H4 (cell line): ENCODE measurements around the gene BANF2. TPM values are rescaled to one million over a fixed set of nuclear protein-coding genes. Genes with fewer than 3 reads are reported as not detected.

Experiments
- DNase-seq: peaks from one replicate; pipeline ENCODE4 v3.0.0-alpha.2; 2015; ENCODE audit warnings: low spot score
- total RNA-seq: library from RNA; depleted of rRNA; stranded (reverse); fragments of >200 nt; shearing (Covaris generic); gene quantifications from 2 replicates; pipeline ENCODE4 v1.2.3, GENCODE V29; 2014

Gene BANF2
- total RNA-seq, 1 experiment from 2014 or later, result not detected

GRCh38 chr20:17735959-17736621, 36.3 kb downstream of the BANF2 start:
- DNase-seq, result no peak

- no peak for DNase-seq
These were observed 38.4 kb downstream of the BANF2 start for GRCh38 chr20:17738154-17738553.

GRCh38 chr20:17741220-17741619, 41.5 kb downstream of the BANF2 start:
- DNase-seq, result no peak

GRCh38 chr20:17742731-17743130, 43.0 kb downstream of the BANF2 start:
- DNase-seq, result no peak

GRCh38 chr20:17743677-17744076, 43.9 kb downstream of the BANF2 start:
- no peak for DNase-seq

- DNase-seq, result peak; percentile 60
These were observed 47.7 kb downstream of the BANF2 start for GRCh38 chr20:17747431-17747846.

GRCh38 chr20:17748279-17748678, 48.5 kb downstream of the BANF2 start:
- DNase-seq, result no peak

- no peak for DNase-seq
These were observed 49.8 kb downstream of the BANF2 start for GRCh38 chr20:17749626-17749977.

GRCh38 chr20:17749978-17750721, 50.4 kb downstream of the BANF2 start:
- DNase-seq, result no peak

- no peak for DNase-seq
These were observed 50.9 kb downstream of the BANF2 start for GRCh38 chr20:17750722-17751045.

GRCh38 chr20:17751640-17752039, 51.9 kb downstream of the BANF2 start:
- no peak for DNase-seq

GRCh38 chr20:17752459-17752858, 52.7 kb downstream of the BANF2 start:
- DNase-seq, result no peak

- DNase-seq, result no peak
These were observed 53.8 kb downstream of the BANF2 start for GRCh38 chr20:17753516-17753915.

GRCh38 chr20:17756529-17756928, 56.8 kb downstream of the BANF2 start:
- no peak for DNase-seq

GRCh38 chr20:17757496-17757895, 57.7 kb downstream of the BANF2 start:
- no peak for DNase-seq

GRCh38 chr20:17758010-17758409, 58.2 kb downstream of the BANF2 start:
- no peak for DNase-seq

GRCh38 chr20:17758512-17758911, 58.7 kb downstream of the BANF2 start:
- no peak for DNase-seq

GRCh38 chr20:17759449-17759848, 59.7 kb downstream of the BANF2 start:
- DNase-seq, result no peak

- DNase-seq, result no peak
These were observed 61.8 kb downstream of the BANF2 start for GRCh38 chr20:17761604-17762003.

- DNase-seq, result no peak
These were observed 62.6 kb downstream of the BANF2 start for GRCh38 chr20:17762243-17762872.

GRCh38 chr20:17762873-17763557, 63.2 kb downstream of the BANF2 start:
- DNase-seq, result no peak

- no peak for DNase-seq
These were observed 65.3 kb downstream of the BANF2 start for GRCh38 chr20:17765017-17765416.

- DNase-seq, result no peak
These were observed 65.8 kb downstream of the BANF2 start for GRCh38 chr20:17765584-17765983.
